GM18502 (cell line): ENCODE measurements around the gene CRAT.
A peak's percentile ranks its signal among the peaks of the same experiment; 100 is the strongest.

Source experiments
- ATAC-seq: cut with Tn5 transposase; IDR thresholded peaks from one replicate; pipeline ENCODE4 v1.9.1; 2021; ENCODE audit warnings: mild to moderate bottlenecking; ENCODE audit not compliant: unreplicated experiment, poor library complexity

Gene CRAT

DNA sequence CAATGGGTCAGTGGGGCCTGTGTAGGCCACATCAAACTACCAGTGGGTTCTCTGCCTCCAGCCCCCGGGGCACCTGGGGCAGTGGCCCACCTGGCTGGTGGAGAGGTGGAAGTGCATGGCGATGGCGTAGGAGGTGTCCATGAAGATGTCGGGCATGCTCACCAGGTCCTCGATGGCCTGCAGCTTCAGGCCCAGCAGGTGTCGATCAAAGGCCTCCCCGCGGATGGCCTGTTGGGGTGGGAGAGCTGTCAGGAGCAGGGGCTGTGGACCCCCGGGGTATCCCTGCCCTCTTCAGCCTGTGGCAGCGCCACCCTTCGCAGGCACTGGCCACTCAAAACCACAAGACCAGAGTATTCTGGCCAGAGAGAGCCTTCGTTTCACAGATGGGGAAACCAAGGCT lies 14.7 kb downstream of the CRAT start:
- no peak for ATAC-seq

DNA sequence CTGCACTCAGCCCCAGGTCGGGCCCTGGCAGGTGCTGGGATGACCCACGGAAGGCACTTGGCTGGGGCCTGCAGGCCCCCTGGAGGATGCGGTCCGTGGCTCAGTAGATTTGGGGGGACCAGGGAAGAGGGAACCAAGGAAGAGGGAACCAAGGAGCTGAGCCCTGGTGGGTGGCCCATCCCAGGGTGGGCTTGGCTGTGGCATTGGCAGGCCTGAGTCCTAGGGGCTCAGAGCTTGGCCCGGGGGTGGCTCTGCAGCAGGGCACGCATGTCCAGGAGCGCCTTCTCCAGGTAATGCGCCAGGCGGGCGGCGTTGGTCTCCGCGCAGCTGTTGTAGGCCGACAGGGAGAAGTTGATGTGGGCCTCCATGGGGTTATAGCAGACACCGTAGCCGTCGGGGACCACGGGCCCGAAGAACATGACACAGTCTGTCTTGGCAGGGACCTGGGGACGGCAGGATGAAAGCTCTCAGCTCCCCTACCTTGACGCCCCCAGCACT lies 15.4 kb downstream of the CRAT start:
- ATAC-seq, result no peak

DNA sequence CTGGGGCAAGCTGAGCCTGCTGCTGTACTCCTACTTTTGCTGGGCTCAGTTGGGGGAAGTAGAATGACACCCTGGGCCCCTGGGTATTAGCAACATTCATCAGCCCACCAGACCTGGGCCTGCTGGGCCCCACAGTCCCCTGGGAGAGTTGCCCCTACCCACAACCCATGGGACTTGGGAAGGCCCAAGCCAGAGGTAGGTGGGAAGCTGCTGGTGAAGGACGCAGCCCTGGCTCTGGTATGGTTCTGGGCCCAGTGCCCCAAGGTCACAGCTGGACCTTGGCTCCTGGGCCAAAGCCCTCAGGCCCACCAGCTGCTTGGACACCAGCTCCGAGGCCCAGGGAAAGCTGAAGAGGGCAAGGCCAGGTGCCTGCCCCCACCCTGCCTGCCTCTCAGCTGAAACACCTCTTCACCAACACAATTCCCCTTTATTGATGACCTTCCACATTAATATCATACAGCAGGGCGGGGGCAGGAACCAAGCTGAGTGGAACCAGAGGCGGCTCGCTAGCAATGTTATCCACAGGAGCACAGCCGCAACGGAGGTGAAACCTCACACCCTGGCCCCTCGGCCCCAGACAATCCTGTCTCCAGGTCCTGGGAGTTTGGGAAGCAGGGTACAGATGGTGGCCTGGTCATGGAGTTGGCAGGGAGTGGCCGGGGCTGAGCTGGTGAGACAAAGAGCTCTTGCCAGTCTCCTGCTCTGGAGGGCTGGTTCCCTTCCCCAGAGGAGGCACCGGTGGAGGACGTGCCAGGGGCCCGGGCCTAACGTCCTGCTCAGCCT lies 16.0 kb downstream of the CRAT start:
- no peak for ATAC-seq

DNA sequence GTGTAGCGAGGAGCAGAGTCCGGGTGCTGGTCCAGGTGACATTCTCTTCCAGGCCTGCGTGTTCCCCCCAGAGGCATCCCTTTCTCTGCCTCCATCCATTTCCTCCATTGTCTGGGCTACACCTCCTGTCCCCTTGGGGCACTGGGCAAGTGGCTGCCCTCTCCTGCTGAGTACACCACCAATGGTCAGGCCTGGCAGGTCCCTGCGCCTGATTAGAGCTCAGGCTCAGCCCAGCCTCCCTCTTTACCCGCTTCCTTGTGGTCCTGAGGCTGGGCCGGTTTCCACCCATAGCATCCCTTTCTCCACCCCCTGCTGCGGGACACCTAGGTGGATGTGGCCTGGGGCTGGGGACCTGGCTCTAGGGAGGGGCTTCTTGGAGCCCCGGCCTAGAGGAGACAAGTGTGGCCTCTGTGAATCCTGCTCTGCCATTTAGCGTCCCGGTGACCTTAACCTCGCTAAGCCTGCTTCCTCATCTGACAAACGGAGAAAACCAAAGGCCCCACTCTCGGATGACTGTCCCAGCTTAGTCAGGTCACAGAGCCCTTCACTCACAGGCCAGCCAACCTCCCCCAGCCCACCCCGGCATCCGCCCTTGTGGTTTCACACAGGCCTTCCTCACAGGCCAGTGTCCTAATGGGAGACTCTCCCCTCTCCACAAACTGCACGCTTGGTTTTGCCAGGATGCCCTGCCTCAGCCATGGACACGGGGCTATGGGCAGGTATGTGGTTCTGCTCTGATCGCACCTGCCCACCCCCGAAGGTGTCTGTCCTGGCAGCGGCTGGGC lies 16.8 kb downstream of the CRAT start:
- no peak for ATAC-seq

DNA sequence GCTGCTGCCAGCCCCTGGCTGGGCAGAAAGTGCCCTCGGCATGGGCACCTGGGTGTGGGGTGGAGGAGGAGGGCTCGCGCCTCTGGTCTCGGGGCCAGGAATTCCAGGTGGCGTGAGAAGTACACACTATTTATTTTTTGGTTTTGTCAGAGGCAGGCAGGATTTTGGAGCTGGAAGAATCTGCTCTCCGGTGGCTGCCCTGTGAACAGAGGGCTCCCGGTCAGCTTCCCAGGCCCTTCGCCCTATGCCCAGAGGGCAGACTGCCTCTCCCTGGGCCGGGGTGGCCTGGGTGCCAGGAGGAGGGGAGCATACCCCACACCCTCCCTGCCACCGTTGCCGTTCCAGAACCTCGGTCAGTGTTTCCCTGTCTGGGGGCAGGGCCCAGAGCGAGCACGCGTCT lies 21.3 kb downstream of the CRAT start:
- no peak for ATAC-seq

DNA sequence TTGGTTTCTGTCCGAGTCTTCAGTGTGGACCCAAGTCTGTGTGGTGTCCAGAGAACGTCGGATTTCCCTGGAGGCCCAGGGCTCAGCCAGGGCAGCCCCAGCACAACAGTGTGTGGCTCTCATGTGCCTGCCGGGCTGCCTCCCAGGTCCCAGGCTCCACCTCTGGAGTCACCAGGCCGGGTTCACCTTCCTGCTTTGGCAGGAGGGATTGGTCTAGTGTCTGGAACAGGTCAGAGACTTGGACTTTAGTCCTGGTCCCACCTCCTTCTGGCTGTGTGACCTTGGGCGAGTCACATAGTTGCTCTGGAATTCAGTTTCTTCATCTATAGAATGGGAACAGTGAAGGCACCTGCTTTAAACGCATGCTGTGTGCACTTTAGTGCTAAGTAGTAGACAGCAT lies 26.5 kb downstream of the CRAT start:
- no peak for ATAC-seq

DNA sequence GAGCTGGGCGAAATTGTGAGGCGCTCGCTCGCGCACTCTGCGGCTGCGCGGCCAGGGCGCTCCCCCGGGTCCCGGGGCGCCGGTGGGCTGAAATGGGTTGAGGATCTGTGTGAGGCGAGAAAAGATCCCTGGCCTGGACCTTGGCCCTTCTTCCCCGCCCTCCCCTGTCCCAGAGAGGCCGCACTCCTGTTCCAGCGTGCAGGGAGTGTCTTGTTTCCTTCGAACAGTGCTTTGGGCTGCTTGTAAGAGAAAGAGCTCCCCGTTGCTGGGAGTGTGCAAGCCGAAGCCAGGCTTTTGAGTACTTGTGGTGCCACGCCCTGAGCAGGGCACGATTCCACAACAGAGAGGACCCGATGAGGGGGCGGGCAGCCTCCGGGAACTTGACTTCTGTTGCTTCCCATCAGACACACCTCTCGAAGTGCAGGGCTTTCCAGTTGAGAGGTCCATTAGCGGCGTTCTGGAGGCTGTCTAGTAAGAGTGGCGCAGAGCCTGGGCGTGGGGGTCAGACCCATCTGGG lies 29.1 kb downstream of the CRAT start:
- no peak for ATAC-seq

DNA sequence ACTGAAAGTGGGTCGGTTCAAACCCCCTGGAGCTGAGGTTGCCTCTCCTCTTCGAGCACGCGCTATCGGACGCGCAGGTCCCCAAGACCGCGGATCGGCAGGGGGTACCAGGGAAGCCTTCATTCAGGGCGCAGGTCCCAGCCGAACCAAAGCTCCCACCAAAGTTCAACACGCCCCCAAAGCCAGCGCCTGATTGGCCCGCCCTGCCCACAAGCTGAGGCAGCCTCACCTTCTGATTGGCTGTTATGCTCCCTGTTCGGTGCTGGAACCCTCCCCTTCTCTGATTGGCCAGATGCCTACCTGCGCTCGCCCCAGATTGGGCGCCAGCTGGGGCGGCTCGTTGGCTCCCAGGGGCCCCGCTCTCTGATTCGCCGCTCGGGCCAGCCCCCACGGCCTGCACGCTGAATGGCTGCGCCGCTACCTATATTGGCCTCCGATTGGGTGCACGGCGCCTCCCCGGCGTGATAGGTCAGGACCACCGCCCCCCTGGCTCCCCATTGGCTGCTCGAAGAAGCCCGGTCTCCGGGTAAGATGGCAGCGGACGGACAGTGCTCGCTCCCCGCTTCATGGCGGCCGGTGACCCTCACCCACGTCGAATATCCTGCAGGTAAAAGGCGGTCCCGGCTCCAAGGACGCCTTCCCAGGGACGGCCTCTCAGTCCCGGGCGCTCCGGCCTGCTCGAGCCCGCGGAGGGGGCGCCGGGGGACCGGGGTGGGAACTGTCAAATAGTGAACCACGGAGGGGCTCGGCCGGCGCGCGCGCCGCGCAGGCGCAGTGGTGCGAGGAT lies 29.8 kb downstream of the CRAT start, which contains the start of gene DOLPP1:
Gene DOLPP1 (plus strand): TSS at position 511 of the 787 bp plus-strand sequence. CDS start 21 bp downstream, at position 532.
- peak; percentile 91 for ATAC-seq

DNA sequence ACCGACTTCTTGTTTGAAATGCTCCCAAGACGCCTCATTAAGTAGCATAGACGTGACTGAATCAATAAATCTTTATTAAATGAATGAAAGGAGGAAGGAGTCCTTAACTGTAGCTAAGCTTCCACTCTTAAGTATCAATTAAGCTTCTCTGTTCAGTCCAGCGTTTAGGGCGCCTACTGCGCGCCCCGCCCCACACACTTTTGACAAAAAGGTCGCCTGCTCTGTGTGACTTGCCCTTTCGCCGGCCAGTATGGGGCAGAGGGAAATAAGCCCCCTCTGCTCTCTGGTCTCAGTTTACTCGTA lies 30.3 kb downstream of the CRAT start:
- no peak for ATAC-seq

DNA sequence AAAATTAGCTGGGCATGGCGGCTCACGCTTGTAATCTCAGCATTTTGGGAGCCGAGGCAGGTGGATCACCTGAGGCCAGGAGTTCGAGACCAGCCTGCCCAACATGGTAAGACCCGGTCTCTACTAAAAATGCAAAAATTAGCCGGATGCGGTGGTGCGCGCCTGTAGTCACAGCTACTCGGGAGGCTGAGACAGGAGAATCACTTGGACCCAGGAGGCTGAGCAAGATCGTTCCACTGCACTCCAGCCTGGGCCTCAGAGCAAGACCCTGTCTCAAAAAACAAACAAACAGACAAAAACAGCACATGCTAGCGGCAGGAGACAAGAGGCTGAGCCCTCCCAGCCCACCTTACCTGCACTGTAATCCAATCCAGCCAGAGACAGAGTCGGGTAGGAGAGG lies 30.8 kb downstream of the CRAT start:
- no peak for ATAC-seq

DNA sequence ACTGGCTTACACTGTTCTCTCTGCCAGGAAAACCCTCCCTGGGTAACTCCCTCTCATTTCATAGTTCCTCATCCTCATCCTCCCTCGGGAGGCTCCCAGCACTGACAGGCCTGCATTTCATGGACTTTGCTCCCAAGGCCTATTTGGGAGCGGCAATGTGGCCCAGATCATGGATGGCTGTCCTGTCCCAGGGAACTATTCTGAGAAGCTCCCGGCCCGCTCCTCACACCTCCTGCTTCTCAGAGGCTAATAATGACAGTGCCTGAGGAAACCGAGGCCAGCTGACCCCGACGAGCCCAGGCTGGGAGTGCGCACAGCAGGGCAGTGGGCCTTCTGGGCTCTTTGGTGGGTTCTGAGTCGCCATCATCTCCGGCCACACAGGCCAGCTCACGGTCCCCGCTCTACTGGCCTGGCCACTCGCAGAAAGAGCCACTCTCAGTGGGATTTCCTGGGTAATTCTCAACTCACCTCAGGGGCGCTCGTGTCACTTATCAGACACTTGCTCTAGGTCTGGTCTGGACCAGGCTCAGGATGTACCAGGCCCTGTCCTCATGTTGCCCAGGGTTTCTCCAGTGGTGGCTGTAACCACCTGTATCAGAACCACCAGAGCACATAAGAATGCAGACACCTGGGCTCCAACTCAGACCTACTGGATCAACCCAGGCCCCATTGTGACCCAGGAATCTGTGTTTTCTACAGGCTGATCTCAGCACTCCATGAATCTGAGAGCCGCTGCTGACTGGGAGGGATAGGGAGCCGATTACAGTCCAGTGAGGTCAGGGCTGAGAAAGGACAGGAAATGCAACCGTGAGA lies 31.7 kb downstream of the CRAT start:
- no peak for ATAC-seq

DNA sequence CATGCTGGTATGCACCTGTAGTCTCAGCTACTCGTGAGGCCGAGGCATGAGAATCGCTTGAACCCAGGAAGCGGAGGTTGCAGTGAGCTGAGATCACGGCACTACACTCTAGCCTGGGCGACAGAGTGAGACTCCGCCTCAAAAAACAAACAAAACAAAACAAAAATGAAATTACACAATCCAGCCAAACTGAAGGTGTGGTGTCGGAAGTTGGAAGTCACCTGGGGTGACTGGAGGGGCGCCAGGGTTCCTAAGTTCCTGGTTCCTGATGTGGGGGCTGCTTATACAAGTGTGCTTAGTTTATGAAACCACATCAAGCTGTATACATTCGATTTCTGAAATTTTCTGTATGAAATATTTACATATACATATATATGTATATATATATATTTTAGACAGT lies 33.4 kb downstream of the CRAT start:
- ATAC-seq, result no peak

DNA sequence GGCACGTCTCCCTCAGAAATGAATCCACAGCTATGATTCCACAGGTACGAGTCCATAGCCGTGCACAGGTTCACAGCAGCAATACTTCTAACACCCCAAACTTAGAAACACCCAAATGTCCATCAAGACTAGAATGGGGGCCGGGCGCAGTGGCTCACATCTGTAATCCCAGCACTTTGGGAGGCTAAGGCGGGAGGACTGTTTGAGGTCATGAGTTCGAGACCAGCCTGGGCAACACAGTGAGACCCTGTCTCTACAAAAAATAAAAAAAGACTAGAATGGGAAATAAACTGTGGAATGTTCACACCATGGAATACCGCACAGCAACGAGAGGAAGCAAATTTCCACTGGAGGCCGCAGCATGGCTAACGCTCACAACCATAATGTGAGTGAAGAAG lies 34.0 kb downstream of the CRAT start:
- no peak for ATAC-seq

DNA sequence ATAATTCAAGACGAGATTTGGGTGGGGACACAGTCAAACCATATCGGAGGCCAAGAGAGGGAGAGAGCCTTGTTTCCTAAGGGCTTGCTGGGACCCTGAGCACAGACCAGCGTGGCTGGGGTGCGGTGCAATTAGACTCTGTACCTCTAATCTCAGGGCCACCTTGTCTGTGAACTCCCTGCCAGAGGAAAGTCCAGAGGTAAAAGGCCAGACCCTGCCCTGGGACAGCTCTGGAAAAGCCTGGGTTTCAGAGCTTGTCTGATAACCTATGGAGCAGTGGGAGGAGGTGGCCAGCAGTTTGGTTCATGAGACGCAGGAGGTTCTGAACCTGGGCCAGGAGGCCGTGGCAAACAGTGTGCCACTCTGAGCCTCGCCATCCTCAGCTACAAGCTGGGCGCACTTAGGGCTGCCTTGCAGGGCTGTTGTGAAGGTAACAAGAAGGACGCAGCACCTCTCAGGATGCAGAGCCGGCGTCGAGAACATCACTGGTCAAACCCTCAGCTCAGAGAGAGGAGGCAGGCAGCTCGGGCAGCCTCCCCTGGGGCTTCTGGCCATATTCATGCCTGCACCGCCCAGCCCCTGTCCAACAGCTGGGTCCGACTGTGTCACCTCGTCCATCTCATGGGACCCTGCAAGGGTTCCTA lies 34.5 kb downstream of the CRAT start:
- no peak for ATAC-seq

DNA sequence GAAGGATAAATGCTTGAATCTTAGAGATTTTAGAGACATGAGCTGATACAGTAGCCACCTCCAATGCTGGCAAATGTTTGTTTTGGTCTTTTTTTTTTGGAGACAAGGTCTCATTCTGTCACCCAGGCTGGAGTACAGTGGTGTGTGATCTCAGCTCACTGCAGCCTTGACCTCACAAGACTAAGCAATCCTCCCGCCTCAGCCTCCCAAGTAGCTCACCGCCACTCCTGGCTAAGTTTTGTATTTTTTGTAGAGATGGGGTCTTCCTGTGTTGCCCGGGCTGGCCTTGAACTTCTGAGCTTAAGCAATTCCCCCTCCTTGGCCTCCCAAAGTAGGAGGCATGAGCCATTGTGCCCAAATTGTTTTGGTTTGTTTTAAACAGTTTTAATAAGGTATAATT lies 36.5 kb downstream of the CRAT start:
- ATAC-seq, result no peak

DNA sequence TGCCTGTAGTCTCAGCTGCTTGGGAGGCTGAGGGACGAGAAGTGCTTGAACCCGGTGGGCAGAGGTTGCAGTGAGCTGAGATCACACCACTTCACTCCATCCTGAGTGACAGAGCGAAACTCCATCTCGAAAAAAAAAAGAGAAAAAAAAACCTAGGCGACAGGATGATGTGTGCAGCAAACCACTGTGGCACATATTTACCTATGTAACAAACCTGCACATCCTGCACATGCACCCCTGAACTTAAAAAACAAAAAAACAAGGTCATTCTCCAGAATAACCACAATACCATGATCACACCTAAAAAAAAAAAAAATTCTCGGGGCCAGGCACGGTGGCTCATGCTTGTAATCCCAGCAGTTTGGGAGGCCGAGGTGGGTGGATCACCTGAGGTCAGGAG lies 37.2 kb downstream of the CRAT start:
- ATAC-seq, result no peak

DNA sequence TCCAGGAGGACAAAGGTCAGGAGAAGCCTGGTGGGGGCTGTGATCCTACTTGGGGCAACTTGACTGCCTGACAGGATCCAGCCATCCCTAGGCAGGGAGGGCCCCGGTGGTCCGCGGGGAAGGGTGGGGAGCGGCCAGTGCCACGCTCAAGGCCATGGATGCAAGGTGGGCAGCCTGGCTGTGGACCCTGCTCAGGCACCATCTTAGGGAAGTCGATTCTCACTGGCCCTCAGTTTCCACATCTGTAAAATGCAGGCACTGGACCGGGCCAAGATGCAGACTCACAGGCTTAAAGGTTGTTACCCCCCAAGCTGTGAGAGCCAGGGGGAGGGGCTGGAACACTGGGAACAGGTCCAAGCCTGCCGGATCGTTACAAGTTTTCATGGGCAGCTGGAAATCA lies 38.4 kb downstream of the CRAT start:
- ATAC-seq, result no peak

DNA sequence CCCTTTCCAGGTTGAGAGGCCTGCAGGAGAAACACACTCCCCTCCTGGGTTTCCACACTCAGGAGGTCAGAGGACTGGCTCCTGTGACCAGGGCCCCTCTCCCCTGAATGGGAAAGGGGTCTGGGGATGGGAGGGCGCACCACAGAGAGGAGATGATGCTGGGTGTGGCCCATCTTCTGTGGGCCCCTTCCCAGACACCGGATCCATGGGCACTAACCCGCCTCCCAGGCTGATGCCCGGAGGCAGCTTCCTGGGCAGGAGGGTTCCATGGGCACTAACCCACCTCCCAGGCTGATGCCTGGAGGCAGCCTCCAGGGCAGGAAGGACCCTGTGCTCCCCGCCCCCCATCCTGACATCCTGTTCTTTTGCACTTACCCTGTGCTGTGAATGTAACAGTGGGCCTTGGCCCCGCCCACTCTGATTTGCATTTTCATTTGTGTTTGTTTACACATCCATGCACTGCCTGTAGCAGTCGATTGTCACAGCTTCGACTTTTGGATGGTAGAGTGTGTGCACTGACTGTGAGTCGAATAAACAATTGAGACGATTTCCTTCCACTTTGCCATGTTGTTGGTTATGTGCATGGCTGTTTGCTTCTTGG lies 39.0 kb downstream of the CRAT start:
- ATAC-seq, result no peak
